ENCODE results near the gene RGS2. TPM values are rescaled to one million over a fixed set of nuclear protein-coding genes. Genes with fewer than 3 reads are reported as not detected.

RGS2 gene
- total RNA-seq, 1 donor from 2014 or later, result 59.7 TPM

DNA sequence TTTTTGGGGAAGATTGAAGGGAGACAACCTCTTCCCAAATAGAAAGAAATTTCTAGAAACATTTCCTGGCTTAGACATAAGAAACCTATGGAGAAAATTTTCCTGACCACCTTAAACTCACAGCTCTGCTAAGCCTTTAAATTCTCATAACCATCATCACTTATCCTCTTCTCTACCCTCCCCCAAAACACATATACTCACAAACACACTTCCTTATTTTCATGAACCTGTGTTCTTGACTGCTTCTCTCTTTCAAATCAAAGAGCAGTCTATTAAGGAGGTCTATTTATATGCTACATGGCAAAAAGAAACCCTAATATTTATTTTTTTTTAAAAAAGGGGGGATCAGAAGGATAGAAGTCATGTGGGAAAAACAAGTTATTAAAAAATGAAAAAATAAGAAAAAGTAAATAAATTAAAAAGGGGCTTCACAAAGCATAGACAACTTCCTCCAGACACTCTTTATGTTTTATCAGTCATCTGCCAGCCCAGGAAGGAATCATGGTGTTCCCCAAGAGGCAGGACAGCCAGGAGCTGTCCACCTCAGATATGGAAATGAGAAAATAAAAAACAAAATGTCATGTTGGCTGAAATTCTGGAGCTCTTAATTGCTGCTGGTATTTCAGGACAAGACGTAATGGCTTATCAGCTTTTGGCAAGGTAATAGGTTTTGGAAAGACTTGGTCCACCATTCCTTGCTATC is 12.8 kb upstream of the RGS2 start:
- no peak for DNase-seq (ENCODE audit: low spot score)

DNA sequence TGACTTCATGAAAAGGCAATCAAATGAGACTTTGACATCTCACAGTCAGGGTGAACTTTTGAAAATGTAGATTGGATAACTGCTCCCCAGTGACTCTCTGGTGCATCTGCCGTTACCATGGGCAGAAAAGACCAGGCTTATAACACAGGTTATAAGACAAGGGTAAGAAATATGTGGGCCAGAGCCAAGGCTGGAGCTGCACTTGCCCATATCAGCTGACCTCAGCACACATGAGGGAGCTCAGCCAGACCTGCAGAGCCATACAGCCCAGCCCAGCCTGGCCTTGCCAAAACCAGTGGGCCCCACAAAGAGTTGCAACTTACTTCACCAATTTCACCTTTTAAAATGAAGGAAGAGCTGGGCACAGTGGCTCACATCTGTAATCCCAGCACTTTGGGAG is 11.7 kb upstream of the RGS2 start:
- DNase-seq (ENCODE audit: low spot score), result no peak

DNA sequence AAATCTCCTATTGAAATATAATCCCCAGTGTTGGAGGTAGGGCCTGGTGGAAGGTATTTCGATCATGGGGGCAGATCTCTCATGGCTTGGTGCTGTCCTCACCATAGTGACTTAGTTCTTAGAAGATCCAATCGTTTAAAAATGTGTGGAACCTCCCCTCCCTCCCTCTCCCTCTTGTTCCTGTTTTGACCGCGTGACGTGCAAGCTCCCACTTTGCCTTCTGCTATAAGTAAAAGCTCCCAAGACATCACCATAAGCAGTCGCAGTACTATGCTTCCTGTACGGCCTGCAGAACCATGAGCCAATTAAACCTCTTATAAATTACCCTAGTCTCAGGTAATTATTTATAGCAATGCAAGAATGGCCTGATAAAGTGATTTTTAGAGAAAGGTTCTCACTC is 10.9 kb upstream of the RGS2 start:
- no peak for DNase-seq (ENCODE audit: low spot score)

DNA sequence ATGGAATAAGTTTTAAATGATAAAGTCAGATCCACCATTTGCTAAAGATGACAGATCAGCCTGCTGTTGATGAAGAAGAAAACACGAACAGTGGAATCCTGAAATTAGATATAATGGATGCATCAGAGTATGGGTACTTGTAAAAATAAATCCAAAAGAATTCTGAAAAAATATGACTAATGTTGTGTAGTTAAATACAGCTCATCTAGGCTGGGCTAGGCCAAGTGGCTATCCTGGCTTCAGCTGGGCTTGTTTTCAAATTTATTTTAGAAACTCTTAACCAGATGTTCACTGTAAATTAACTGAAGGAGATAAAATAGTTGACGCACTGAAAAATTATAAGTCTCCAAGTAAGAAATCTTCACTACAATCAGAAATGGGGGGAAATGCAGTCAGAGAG is 7.4 kb upstream of the RGS2 start:
- DNase-seq (ENCODE audit: low spot score), result no peak

DNA sequence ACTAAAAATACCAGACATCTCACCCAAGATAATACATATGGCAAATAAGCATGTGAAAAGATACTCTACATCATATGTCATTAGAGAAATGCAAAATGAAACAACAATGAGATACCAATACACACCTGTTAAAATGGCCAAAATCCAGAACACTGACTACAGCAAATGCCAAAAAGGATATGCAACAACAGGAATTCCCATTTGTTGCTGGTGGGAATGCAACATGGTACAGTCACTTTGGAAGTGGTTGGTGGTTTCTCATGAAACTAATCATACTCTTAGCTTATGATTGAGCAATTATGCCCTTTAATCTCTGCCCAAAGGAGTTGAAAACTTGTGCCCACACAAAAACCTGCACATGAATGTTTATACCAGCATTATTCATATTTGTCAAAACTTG is 6.4 kb upstream of the RGS2 start:
- no peak for DNase-seq (ENCODE audit: low spot score)

DNA sequence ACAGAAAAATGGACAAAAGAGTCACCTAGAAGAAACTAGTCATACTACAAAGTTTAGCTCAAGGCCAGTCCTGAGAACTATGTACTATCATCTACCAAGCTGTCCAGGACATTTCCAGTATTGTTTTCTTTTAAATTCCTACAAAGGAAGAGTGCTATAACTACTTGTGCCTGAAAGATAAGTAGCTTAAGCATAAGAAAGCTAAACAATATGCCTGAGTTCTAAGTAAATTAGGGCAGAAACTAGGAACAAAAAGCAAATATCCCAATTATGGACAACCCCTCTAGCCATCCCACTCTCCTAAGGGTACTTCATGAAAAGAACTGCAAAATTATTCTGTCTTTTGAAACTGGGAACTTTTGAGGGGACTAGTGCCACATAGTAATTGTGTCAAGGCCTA is 5.3 kb upstream of the RGS2 start:
- no peak for DNase-seq (ENCODE audit: low spot score)

DNA sequence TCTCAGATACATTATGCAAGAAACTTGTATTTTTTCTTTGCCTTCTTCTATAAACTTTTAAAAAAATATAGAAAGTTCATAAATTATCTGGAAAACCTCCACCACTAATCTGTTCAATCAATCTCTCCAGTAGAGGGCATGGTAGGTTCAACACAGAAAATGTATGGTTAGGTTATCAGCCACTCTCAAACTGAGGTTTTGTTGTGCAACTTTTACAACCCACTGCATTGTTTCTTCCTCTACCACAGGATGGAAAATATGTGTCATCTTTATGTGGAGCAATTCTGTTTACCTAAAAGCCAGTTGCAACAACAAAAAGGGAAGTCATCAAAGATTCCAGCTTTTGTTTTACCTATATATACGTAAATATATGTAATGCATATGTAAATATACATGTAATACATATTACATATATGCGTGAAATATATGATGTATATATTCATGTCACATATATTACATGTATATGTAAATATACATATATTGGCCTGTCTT is 3.0 kb upstream of the RGS2 start:
- peak; percentile 38 for DNase-seq (ENCODE audit: low spot score)

DNA sequence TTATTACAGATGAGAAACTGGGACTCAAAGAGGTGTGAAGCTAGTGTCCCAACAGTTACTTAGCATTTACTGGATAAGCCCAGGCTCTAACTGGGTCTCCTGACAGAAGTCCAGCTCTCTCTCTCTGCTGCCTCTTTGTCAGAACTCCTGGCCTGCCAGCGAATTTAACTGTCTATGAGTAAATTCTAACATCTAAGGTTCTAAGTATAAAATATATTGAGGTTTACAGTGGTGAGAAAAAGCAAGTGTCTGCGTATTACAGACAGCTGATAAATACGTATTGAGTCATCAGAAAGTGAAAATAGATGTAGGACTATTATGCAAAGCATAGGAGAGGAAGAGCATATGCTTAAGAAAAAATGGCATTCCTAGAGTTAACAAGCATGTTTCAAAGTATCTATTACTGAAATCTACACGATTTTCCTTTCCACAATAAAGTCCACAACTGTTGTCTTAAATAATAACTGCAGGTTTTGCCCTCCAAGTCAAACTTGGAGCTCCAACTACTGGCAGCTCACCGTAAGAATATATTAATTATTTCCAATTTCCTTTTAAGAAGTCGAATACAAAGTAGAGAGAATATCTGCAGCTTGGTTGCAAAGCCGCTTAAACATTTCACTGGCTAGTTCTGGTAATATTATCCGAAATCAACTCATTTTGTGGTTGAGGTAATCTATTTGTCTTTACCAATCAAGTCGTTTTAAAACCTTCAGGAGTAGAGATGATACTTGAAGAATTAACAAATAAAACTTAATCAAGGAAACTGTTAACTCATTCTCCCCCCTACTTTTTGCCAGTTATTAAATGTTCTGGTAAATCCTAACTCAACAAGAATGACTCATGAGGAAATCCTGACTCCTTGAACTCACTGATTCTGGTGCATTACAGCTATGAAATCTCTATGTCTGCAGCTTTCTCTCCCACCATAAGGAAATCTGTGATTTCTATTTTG is 1.4 kb upstream of the RGS2 start:
- no peak for DNase-seq (ENCODE audit: low spot score)

DNA sequence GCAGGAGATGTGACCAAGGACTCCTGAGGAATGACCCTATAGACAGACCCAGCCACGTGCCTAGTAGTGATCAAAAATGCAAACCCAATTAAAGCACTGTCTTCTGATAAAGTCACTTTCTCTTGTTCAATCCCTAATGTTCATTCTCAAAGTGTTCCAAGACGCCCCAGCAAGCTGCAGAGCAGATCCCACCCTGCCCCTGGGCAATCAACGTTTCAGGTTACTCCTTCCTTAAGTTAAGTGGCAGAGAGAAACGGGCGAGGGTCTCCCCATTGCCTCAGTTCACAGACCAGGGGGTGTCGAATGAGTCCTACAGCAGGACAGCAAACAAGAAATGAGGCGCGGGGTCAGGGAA is 699 bp upstream of the RGS2 start:
- DNase-seq (ENCODE audit: low spot score), result no peak

DNA sequence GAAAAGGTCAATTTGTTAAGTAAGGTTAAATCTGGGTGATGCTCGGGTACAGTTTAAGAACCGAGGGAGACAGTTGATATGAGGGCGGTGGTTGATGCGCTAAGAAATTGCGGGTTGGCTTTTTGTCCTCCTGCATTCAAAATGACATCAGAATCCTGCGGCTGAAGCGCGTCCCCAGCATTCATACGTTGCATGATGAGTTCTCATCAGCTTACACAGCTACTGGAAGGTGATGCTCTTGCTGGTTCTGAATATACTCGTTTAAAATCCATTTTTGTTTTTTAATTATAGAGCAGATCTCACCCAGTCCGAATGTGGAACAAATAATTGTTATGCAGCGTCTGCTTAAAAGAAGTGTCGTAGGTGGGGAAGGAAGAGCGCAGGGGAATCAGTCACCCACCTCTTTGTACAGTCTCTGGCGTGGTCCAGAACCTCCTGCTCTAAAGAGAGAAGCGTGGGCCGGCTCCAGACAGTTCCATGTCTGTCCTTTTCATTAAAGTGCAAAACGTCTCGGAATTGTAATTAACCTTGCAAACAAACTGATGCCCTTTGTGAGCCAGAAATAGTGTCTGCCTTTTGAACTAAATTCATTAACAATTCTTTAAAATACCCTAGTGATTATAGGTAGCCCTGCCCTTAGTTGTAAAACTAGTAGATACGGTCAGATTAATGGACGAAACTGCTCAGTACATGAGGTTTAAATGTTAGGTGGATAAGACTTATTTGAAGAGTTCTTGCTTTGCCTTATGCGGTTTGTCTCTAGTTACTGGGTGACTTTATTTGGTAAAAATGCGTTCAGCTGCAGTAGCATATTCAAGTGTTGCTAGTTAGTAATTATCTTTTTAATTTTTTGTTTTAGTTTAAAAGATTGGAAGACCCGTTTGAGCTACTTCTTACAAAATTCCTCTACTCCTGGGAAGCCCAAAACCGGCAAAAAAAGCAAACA is 741 bp downstream of the RGS2 start:
- peak; percentile 50 for DNase-seq (ENCODE audit: low spot score)

DNA sequence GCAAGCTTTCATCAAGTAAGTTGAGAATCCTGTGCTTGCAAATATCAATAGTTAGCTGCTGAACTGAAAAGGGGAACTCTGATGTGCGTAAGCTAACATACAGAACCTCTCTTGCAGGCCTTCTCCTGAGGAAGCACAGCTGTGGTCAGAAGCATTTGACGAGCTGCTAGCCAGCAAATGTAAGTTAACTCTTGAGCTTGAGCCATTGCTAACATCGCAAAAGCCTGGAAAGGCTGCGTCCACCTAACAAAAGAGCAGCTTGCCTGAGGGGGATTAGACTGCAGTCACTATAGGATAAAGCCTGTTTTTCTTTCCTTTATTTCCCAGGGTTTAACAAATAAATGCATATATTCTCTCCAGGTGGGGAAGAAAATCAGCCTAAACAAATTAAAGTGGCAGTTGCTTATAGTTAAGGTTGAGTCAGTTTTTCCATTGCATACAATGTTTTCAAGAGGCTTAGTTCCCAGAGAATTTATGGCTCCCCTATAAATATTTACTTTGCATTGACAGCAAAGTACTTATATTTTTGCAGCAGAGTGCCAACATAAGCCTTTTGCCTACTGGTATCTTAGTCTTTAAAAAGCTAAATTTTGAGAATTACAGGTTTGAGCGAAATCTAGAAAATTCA is 1.5 kb downstream of the RGS2 start:
- DNase-seq (ENCODE audit: low spot score), result peak; percentile 37

DNA sequence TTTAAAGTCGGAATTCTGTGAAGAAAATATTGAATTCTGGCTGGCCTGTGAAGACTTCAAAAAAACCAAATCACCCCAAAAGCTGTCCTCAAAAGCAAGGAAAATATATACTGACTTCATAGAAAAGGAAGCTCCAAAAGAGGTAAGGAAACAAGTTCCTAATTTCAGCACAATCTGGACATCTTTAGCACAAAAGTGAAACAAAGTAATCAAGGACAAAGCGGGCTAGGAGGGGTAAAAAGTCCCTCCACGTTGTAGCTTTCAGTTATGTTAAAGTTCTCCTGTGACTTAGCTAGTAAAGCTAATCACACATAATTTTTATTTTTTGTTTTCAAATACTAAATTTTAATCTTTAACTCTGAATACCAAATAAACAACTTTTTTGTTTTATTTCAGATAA is 2.2 kb downstream of the RGS2 start:
- DNase-seq (ENCODE audit: low spot score), result no peak

DNA sequence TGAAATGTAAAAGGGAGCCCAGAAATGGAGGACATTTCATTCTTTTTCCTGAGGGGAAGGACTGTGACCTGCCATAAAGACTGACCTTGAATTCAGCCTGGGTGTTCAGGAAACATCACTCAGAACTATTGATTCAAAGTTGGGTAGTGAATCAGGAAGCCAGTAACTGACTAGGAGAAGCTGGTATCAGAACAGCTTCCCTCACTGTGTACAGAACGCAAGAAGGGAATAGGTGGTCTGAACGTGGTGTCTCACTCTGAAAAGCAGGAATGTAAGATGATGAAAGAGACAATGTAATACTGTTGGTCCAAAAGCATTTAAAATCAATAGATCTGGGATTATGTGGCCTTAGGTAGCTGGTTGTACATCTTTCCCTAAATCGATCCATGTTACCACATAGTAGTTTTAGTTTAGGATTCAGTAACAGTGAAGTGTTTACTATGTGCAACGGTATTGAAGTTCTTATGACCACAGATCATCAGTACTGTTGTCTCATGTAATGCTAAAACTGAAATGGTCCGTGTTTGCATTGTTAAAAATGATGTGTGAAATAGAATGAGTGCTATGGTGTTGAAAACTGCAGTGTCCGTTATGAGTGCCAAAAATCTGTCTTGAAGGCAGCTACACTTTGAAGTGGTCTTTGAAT is 2.9 kb downstream of the RGS2 start:
- no peak for DNase-seq (ENCODE audit: low spot score)

DNA sequence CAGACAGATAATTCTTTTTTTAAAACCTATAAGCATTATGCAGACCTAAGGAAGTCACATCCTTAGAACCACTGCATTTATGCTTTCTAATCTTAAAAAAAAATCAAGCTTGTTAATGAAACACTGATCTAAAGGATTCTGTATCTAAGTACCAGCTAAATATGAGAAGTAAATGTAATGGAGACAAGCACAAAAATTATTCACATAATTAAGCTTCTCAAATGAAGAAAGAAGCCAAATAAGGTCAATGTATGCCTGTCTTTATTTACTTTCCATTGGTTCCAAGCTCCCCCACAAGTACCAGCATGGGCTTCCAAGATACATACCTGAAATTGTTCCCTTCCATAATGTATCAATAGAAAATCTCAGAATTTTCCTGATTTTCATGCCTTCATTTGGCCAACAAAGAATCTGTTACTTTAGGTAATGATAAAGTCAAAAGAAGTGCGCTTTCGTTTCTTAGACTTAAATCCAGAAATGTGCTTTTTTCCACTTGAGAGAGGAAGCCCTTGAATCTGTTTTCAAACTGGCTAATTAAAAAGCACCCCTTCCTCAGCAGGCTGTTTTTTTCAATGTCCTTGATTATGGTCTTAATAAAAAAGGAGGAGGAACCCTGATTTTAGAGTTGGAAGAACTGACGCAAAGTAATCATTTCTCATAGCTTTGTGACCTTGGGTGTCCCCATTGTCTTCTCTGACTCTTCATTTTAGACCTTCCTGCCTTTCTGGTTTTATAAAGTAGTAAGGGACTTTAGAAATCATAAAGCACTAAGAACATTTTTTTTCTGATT is 3.8 kb downstream of the RGS2 start:
- DNase-seq (ENCODE audit: low spot score), result no peak

DNA sequence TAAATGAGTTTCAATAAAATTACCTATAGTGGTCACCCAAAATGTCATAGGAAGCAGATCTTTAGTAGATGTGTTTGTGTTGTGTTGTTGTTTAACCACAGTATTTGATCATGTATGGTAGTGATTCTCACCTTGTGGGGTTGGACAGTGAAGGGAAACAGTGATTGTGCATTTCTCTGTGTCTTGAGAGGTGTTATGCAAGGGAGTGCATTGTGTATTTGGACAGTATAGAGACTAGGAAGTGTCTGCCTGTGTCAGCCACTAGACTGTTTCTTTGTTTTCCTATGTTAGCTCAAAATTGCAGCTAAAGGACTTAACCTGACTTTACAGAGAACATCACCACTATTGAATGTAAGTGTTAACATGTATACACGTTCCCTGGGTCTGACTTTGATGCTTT is 6.0 kb downstream of the RGS2 start:
- DNase-seq (ENCODE audit: low spot score), result no peak

DNA sequence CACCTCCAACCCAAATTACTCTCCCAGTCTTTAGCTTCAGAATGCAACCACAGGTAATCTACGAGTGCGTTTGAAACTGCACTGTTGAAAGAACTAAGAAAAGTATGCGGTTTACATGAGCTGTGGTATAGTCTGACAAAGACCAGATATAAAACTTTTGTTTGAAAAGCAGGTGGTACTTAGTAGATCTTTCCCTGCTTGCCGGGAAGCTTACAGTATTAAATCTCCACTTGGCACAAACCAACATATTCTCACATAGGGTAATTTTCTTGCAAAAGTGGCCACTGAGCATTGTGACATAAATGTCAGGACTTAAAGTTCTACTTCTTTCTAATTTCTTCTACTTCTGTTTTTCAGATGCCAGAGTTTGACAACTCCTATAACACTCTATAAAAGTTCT is 8.4 kb downstream of the RGS2 start:
- DNase-seq (ENCODE audit: low spot score), result no peak

DNA sequence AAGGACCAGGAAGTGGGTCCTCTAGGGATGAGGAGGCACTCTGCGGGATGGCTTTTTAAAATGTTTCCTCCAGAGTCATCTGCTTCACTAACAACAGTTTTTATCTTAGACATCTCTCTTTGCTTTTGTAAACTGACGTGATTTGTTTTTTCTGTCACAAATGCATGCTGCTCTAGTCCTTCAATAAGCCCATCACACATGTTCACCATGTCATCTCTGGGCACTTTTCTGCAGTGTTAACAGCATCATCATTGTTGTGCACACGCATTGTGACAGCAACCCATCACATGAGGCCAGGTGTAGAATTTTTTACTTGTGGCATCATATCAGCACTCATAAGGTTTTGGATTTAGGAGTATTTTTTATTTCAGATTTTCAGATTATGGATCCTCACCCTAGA is 12.5 kb downstream of the RGS2 start:
- no peak for DNase-seq (ENCODE audit: low spot score)

DNA sequence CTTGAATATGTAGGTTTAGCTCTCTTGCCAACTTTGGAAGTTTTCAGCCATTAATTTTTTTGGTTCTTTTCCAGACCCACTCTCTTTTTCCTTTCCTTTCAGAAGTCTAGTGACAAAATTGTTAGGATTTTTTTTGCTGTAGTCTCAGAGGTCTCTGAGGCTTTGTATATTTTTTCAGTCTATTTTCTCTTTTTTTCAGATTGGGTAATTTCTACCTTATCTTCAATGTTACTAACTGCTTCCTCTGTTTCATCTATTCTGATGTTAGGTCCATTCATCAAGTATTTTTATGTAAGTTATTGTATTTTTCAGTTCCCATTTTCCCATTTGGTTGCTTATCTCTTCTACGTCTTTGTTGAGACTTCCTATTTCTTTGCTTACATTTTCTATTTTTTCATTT is 15.7 kb downstream of the RGS2 start:
- DNase-seq (ENCODE audit: low spot score), result no peak

DNA sequence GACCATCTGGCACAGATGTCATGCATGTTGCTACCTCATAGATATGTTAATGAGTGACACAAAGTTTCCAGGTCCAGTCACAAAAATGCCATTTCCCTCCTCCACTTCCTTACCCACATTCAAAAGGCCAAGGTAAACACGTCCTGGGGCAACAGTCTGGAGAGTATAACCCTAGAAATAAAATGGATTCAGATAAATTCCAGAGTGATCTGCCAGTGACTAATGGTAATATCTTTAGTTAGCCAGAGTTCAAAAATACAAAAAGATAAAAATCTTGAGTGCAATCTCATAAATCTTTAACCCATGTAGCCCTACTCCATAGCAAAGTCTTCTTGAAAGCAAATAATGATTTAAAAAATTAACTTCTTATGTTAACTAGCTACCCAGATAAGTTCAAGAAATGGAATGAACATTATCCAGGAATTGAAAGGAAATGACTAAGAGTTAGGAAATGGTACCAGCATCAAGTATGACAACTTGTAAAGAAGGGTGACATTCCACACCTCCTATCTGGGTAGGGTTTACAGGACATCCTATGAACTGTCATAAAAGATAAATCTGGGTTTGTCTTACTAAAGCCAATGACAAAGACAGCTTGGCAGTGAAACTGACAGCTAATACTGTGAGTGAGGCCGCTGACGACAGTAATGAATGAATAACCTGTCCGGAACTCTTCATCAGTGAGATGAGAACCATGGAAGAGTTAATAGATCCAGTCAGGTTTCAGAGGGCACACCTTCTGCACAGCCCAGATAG is 18.1 kb downstream of the RGS2 start:
- DNase-seq (ENCODE audit: low spot score), result no peak
